ENCODE measurements around the gene CD84.
"Not testable (repeated sequence)": the region's sequence is repeated elsewhere in the genome, so short reads cannot be mapped to it uniquely, and the experiment has no call there.

CD84 gene

GRCh38 chr1:160607011-160607671, 27.8 kb upstream of the CD84 start:
- peak; percentile 47 to 85 for DNase-seq (ENCODE audit: low read depth in 1 of 2, low spot score in 1 of 2)
- no peak for TF ChIP-seq JUND (IDR thresholded peaks at IDR 0.05; ENCODE audit: low read depth)
- in situ Hi-C loops (cut with HindIII; ENCODE audit: low pct_unique_long_range_greater_than_20kb, low sequenced_read_pairs): no loop called here

DNA sequence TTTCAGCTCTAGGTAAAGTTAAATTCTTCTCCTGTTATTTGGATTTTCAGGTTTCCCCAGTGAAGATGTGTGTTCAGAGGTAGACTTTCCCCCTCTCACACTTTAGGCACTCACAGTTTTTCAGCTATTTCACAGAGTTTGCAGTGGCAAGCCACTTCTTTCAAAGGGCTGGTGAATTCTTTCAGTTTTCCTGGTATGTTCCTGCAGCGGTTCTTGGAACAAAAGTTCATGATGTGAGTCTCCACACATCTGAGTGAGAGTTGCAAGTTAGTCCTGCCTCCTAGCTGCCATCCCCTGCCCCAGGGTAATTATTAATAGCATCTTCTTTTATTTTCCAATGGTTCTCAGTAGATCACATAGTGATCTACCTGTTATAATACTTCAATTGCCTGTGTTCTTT, 27.3 kb upstream of the CD84 start:
- TF ChIP-seq JUND (IDR thresholded peaks at IDR 0.05; ENCODE audit: low read depth): no peak

GRCh38 chr1:160605792-160606479, 26.6 kb upstream of the CD84 start:
- no peak for DNase-seq (ENCODE audit: low read depth in 1 of 2, low spot score in 1 of 2)
- no peak for TF ChIP-seq JUND (IDR thresholded peaks at IDR 0.05; ENCODE audit: low read depth)
- in situ Hi-C loops (cut with HindIII; ENCODE audit: low pct_unique_long_range_greater_than_20kb, low sequenced_read_pairs): no loop called here

More for the DNA sequence above, 27.3 kb upstream of the CD84 start:
- no peak for DNase-seq (ENCODE audit: low read depth in 1 of 2, low spot score in 1 of 2)
- in situ Hi-C loops (cut with HindIII; ENCODE audit: low pct_unique_long_range_greater_than_20kb, low sequenced_read_pairs): no loop called here

GRCh38 chr1:160605205-160605604, 25.9 kb upstream of the CD84 start:
- no peak for DNase-seq (ENCODE audit: low read depth in 1 of 2, low spot score in 1 of 2)
- in situ Hi-C loops (cut with HindIII; ENCODE audit: low pct_unique_long_range_greater_than_20kb, low sequenced_read_pairs): no loop called here
- no peak for TF ChIP-seq JUND (IDR thresholded peaks at IDR 0.05; ENCODE audit: low read depth)

DNA sequence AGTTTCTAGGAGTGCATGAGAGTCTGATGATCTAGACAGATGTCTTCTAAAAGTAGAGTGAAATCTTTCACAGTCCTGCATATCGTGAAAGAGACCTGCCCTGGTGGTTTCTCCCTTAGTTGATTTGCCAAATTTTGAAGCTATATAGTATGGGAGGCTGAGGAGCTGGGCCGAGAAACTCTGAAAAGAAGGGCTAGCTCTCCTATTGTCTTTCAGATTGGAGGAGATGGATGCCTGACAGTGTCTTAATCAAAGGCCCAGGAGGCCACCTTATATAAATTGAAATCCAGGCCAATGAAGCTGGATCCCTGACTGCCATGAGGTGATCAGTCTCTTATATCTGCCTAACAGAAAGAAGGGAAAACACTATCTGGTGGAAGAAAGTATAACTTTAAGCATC, 18.4 kb upstream of the CD84 start:
- in situ Hi-C loops (cut with HindIII; ENCODE audit: low pct_unique_long_range_greater_than_20kb, low sequenced_read_pairs): no loop called here
- TF ChIP-seq JUND (IDR thresholded peaks at IDR 0.05; ENCODE audit: low read depth): no peak
- DNase-seq (ENCODE audit: low read depth in 1 of 2, low spot score in 1 of 2): no peak

- no peak for DNase-seq (ENCODE audit: low read depth in 1 of 2, low spot score in 1 of 2)
- no peak for TF ChIP-seq JUND (IDR thresholded peaks at IDR 0.05; ENCODE audit: low read depth)
- in situ Hi-C loops (cut with HindIII; ENCODE audit: low pct_unique_long_range_greater_than_20kb, low sequenced_read_pairs): no loop called here
Measured at GRCh38 chr1:160597051-160597450, 17.8 kb upstream of the CD84 start.

- no peak for TF ChIP-seq JUND (IDR thresholded peaks at IDR 0.05; ENCODE audit: low read depth)
- in situ Hi-C loops (cut with HindIII; ENCODE audit: low pct_unique_long_range_greater_than_20kb, low sequenced_read_pairs): no loop called here
- DNase-seq (ENCODE audit: low read depth in 1 of 2, low spot score in 1 of 2): no peak
Measured at GRCh38 chr1:160590488-160590887, 11.2 kb upstream of the CD84 start.

DNA sequence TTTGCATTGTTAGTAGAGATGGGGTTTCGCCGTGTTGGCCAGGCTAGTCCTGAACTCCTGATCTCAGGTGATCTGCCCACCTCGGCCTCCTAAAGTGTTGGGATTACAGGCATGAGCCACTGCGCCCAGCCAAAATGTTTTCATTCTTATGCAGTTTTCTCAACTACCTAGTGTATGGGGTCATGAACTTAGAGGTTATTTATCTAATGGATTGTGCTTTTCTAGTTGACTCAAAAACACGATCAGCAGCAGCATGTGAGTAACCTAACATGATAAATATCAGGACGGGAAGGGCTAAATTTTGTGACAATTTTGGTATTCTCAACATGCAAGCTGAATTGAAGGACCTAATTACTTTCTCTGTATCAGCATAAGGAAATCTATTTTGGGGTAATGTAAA, 9.2 kb upstream of the CD84 start:
- TF ChIP-seq JUND (IDR thresholded peaks at IDR 0.05; ENCODE audit: low read depth): no peak
- DNase-seq (ENCODE audit: low read depth in 1 of 2, low spot score in 1 of 2): no peak
- in situ Hi-C loops (cut with HindIII; ENCODE audit: low pct_unique_long_range_greater_than_20kb, low sequenced_read_pairs): no loop called here

GRCh38 chr1:160584784-160585183, 5.5 kb upstream of the CD84 start:
- in situ Hi-C loops (cut with HindIII; ENCODE audit: low pct_unique_long_range_greater_than_20kb, low sequenced_read_pairs): no loop called here
- no peak for DNase-seq (ENCODE audit: low read depth in 1 of 2, low spot score in 1 of 2)
- no peak for TF ChIP-seq JUND (IDR thresholded peaks at IDR 0.05; ENCODE audit: low read depth)

- DNase-seq (ENCODE audit: low read depth in 1 of 2, low spot score in 1 of 2); in situ Hi-C loops (cut with HindIII; ENCODE audit: low pct_unique_long_range_greater_than_20kb, low sequenced_read_pairs): not testable (repeated sequence)
Measured at GRCh38 chr1:160582976-160583375, 3.7 kb upstream of the CD84 start.

DNA sequence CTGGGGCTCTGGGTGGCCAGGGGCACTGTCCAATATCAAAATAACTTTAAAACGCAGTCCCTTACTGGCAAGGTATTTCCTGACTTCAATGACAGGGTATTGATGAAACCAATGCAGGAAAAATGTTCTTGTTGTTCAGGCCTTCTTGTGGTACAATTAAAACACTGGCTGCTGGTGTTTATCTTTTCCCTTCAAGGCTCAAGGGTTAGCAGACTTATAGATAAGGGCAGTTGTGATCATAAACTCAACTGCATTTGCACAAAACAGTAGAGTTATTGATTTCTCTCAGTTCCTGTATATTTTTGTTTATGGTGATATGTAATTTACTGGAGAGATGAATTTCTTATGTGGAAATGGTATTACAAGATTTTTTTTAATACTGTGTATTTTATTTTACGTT, 2.7 kb upstream of the CD84 start:
- in situ Hi-C loops (cut with HindIII; ENCODE audit: low pct_unique_long_range_greater_than_20kb, low sequenced_read_pairs): no loop called here
- no peak for TF ChIP-seq JUND (IDR thresholded peaks at IDR 0.05; ENCODE audit: low read depth)
- DNase-seq (ENCODE audit: low read depth in 1 of 2, low spot score in 1 of 2): no peak

- DNase-seq (ENCODE audit: low read depth in 1 of 2, low spot score in 1 of 2): no peak
- in situ Hi-C loops (cut with HindIII; ENCODE audit: low pct_unique_long_range_greater_than_20kb, low sequenced_read_pairs): no loop called here
- TF ChIP-seq JUND (IDR thresholded peaks at IDR 0.05; ENCODE audit: low read depth): no peak
Measured at GRCh38 chr1:160580221-160580812, 1.0 kb upstream of the CD84 start.

DNA sequence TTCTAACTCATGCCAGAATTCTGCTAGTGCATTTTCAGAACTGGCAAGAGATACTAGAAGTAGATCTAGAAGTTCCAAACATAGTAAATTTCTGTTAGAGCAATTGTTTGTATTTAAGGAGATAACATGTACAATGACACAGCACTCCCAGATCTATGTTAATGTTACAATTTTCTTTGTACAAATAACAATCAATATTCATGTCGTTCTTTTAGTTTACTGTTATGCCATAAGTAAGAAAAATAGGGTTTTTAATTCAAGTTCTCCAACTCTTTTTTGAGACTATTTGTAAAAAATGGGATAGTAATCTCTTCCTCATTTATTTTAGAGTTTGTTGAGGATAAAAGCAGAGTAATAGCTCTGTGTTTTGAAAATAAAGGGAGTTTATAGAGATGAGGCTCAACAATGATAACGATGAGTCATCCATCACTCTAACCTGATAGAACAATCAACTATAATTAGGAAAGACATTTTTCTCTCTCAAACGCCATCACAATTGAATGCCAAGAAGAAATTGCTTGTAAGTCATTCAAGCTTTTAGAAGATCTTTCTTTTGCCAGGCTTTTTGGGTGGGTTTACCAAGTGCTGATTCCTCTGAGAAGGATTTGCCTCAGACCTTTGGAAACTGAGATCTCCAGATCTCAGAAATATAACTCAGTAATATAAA, 638 bp downstream of the CD84 start:
- in situ Hi-C loops (cut with HindIII; ENCODE audit: low pct_unique_long_range_greater_than_20kb, low sequenced_read_pairs): no loop called here
- no peak for TF ChIP-seq JUND (IDR thresholded peaks at IDR 0.05; ENCODE audit: low read depth)
- DNase-seq (ENCODE audit: low read depth in 1 of 2, low spot score in 1 of 2): no peak

Measured in T47D (cell line).